GM23338 (cell line): ENCODE measurements around the gene GPC5. TPM values are rescaled to one million over a fixed set of nuclear protein-coding genes. Genes with fewer than 3 reads are reported as not detected.

Experiments
- CREB1 ChIP-seq: fragments of 250-450 bp; sonication (Bioruptor Pico); IDR thresholded peaks from 2 replicates; pipeline ENCODE4 v1.5.0; 2020; ENCODE audit warnings: low read depth, mild to moderate bottlenecking, moderate library complexity
- CTCF ChIP-seq, 2 experiments: fragments of 200-600 bp in 1 of 2; sonication (generic) in 1 of 2; conservative IDR thresholded peaks; 2 replicates each; pipeline versions ENCODE4 v1.5.1 to v1.6.1; 2016 to 2017; ENCODE audit warnings: antibody characterized with exemption in 2 of 2, low read depth in 2 of 2, mild to moderate bottlenecking in 2 of 2, moderate library complexity in 1 of 2
- ETS1 ChIP-seq: IDR thresholded peaks from 2 replicates; pipeline ENCODE4 v1.6.1; 2016; ENCODE audit warnings: antibody characterized with exemption
- EZH2phosphoT487 ChIP-seq: fragments of 200-600 bp; sonication (generic); IDR thresholded peaks from one replicate; pipeline ENCODE4 v1.8.1; 2018; ENCODE audit warnings: antibody characterized with exemption; ENCODE audit not compliant: unreplicated experiment
- NANOG ChIP-seq: IDR thresholded peaks from 2 replicates; pipeline ENCODE4 v1.6.1; 2016; ENCODE audit warnings: antibody characterized with exemption, borderline replicate concordance
- POLR2AphosphoS5 ChIP-seq: IDR thresholded peaks from 2 replicates; pipeline ENCODE4 v1.6.1; 2016; ENCODE audit warnings: antibody characterized with exemption, low read depth
- ZNF331 ChIP-seq: fragments of 250-450 bp; sonication (Bioruptor Pico); IDR thresholded peaks from 2 replicates; pipeline ENCODE4 v1.5.0; 2020; ENCODE audit warnings: low read depth, mild to moderate bottlenecking, moderate library complexity
- ZNF462 ChIP-seq: fragments of 250-450 bp; sonication (Bioruptor Pico); IDR thresholded peaks from 2 replicates; pipeline ENCODE4 v1.5.0; 2020; ENCODE audit warnings: mild to moderate bottlenecking, moderate library complexity
- polyA plus RNA-seq: library from polyadenylated mRNA; unstranded; fragments of >200 nt; fragmentation: Nextera tagmentation; extraction: Ambion mirVana; gene quantifications from 2 replicates; pipeline ENCODE4 v1.2.1, GENCODE V29; 2016
- total RNA-seq: library from RNA; depleted of rRNA; stranded (reverse); fragments of >200 nt; shearing (Covaris generic); gene quantifications from 2 replicates; pipeline ENCODE4 v1.2.3, GENCODE V29; 2014

GPC5 gene
- total and polyA plus RNA-seq, 2 experiments from 2014 or later: 0.95 to 1.1 TPM

- TF ChIP-seq ZNF462 (CRISPR knock-in tag): no peak
- no peak for TF ChIP-seq CREB1
- TF ChIP-seq ETS1: no peak
- no peak for TF ChIP-seq POLR2AphosphoS5
- no peak for TF ChIP-seq NANOG
- no peak for TF ChIP-seq CTCF (conservative IDR thresholded peaks at IDR 0.05; ENCODE audit: low read depth in 2 of 2)
- TF ChIP-seq EZH2phosphoT487: no peak
- no peak for TF ChIP-seq ZNF331
These were observed 1176.1 kb downstream of the GPC5 start (continued) for GRCh38 chr13:92574499-92574898.
